Measurements from ENCODE around the gene NCAPG2. TPM values are rescaled to one million over a fixed set of nuclear protein-coding genes. Genes with fewer than 3 reads are reported as not detected.

The NCAPG2 gene
- total RNA-seq, 1 experiment from 2014 or later = 99.2 TPM

- CTCF ChIA-PET = no interaction called here
- Mint-ChIP-seq H3K27me3 (ENCODE audit: low read depth) (peaks cover 26% of the 10 kb centered on the region), H3K36me3 (0 out of 2 replicates have a peak, but pooled peaks cover 3% of the 10 kb centered on the region), H3K4me3 (peak overlapping the region; percentile 65), H3K4me1 (peaks cover 11% of the 10 kb centered on the region), H3K27ac (no peak overlapping the region), H3K9me3 (no peaks in the 10 kb centered on the region)
- ATAC-seq (no peak), DNase-seq (ENCODE audit: low spot score) (no peak)
- TF ChIP-seq STAT6 (CRISPR knock-in tag; conservative IDR thresholded peaks at IDR 0.05; ENCODE audit: low read depth) (no peak), NR1H2 (CRISPR knock-in tag; IDR thresholded peaks at IDR 0.05) (no peak), TP53 (CRISPR knock-in tag; IDR thresholded peaks at IDR 0.05) (no peak), ZNF138 (CRISPR knock-in tag; conservative IDR thresholded peaks at IDR 0.05) (no peak), PRRX2 (CRISPR knock-in tag; IDR thresholded peaks at IDR 0.05) (no peak), NFE2L1 (CRISPR knock-in tag; IDR thresholded peaks at IDR 0.05) (no peak), ATF2 (CRISPR knock-in tag; IDR thresholded peaks at IDR 0.05; ENCODE audit: borderline replicate concordance, low read depth) (no peak), ZNF423 (CRISPR knock-in tag; IDR thresholded peaks at IDR 0.05) (no peak), ZNF396 (CRISPR knock-in tag; IDR thresholded peaks at IDR 0.05; ENCODE audit: borderline replicate concordance) (no peak), GRHL2 (CRISPR knock-in tag; IDR thresholded peaks at IDR 0.05; ENCODE audit: insufficient replicate concordance, severe bottlenecking) (no peak)
- TF ChIP-seq, protein P1, sequence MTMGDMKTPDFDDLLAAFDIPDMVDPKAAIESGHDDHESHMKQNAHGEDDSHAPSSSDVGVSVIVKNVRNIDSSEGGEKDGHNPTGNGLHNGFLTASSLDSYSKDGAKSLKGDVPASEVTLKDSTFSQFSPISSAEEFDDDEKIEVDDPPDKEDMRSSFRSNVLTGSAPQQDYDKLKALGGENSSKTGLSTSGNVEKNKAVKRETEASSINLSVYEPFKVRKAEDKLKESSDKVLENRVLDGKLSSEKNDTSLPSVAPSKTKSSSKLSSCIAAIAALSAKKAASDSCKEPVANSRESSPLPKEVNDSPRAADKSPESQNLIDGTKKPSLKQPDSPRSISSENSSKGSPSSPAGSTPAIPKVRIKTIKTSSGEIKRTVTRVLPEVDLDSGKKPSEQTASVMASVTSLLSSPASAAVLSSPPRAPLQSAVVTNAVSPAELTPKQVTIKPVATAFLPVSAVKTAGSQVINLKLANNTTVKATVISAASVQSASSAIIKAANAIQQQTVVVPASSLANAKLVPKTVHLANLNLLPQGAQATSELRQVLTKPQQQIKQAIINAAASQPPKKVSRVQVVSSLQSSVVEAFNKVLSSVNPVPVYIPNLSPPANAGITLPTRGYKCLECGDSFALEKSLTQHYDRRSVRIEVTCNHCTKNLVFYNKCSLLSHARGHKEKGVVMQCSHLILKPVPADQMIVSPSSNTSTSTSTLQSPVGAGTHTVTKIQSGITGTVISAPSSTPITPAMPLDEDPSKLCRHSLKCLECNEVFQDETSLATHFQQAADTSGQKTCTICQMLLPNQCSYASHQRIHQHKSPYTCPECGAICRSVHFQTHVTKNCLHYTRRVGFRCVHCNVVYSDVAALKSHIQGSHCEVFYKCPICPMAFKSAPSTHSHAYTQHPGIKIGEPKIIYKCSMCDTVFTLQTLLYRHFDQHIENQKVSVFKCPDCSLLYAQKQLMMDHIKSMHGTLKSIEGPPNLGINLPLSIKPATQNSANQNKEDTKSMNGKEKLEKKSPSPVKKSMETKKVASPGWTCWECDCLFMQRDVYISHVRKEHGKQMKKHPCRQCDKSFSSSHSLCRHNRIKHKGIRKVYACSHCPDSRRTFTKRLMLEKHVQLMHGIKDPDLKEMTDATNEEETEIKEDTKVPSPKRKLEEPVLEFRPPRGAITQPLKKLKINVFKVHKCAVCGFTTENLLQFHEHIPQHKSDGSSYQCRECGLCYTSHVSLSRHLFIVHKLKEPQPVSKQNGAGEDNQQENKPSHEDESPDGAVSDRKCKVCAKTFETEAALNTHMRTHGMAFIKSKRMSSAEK (CRISPR knock-in tag; IDR thresholded peaks at IDR 0.05; ENCODE audit: borderline replicate concordance) = no peak
- TF ChIP-seq, protein P2, sequence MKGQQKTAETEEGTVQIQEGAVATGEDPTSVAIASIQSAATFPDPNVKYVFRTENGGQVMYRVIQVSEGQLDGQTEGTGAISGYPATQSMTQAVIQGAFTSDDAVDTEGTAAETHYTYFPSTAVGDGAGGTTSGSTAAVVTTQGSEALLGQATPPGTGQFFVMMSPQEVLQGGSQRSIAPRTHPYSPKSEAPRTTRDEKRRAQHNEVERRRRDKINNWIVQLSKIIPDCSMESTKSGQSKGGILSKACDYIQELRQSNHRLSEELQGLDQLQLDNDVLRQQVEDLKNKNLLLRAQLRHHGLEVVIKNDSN (CRISPR knock-in tag; IDR thresholded peaks at IDR 0.05) = no peak
- POLR2A ChIA-PET = no interaction called here
These were observed 115.6 kb downstream of the NCAPG2 start for GRCh38 chr7:158588878-158589442.

- Mint-ChIP-seq H3K9me3 (no peaks in the 10 kb centered on the region), H3K27ac (no peak overlapping the region), H3K36me3 (0 out of 2 replicates have a peak, but pooled peaks cover 3% of the 10 kb centered on the region), H3K4me3 (peak overlapping the region; percentile 65), H3K27me3 (ENCODE audit: low read depth) (peaks cover 29% of the 10 kb centered on the region), H3K4me1 (peaks cover 11% of the 10 kb centered on the region)
- TF ChIP-seq GABPB1 (CRISPR knock-in tag; IDR thresholded peaks at IDR 0.05) = no peak
- TF ChIP-seq, protein P3, sequence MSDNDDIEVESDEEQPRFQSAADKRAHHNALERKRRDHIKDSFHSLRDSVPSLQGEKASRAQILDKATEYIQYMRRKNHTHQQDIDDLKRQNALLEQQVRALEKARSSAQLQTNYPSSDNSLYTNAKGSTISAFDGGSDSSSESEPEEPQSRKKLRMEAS (CRISPR knock-in tag; IDR thresholded peaks at IDR 0.05) = 0 out of 2 replicates have a peak, but pooled peaks have one; percentile 30
- DNase-seq (ENCODE audit: low spot score) (no peak), ATAC-seq (peak; percentile 19)
- CTCF ChIA-PET = interaction anchor here (1.2 kb wide), 1 partner anchor 389 kb away, joined by 3 read pairs; no protein-coding TSS in a partner anchor
- POLR2A ChIA-PET = no interaction called here
These were observed 116.3 kb downstream of the NCAPG2 start for GRCh38 chr7:158588085-158588877.

All from WTC11 (cell line).